Spinal cord (tissue), 10 donors: ENCODE measurements around the gene SNRNP200. TPM values are rescaled to one million over a fixed set of nuclear protein-coding genes. Genes with fewer than 3 reads are reported as not detected.

ENCODE experiments used
- DNase-seq, 6 donors: peaks; one replicate each; pipeline versions ENCODE4 v3.0.0 to v3.0.0-alpha.2; 2013 to 2015; ENCODE audit warnings: low spot score in 6 of 6, low read depth in 4 of 6
- H3K27ac ChIP-seq: one replicate; pipeline ENCODE4 v1.5.1; 2013; ENCODE audit warnings: low read depth, low read length, control low read depth
- H3K27me3 ChIP-seq: one replicate; pipeline ENCODE4 v1.6.1; 2013; ENCODE audit warnings: low read length; ENCODE audit not compliant: control insufficient read depth, insufficient read depth
- H3K36me3 ChIP-seq: one replicate; pipeline ENCODE4 v1.6.1; 2013; ENCODE audit warnings: low read length; ENCODE audit not compliant: control insufficient read depth, insufficient read depth
- H3K4me1 ChIP-seq: one replicate; pipeline ENCODE4 v1.6.1; 2013; ENCODE audit warnings: low read length; ENCODE audit not compliant: control insufficient read depth, insufficient read depth
- H3K4me3 ChIP-seq: one replicate; pipeline ENCODE4 v1.5.1; 2013; ENCODE audit warnings: low read depth, low read length, control low read depth
- H3K9me3 ChIP-seq: one replicate; pipeline ENCODE4 v1.6.1; 2013; ENCODE audit warnings: low read length; ENCODE audit not compliant: control insufficient read depth, insufficient read depth
- WGBS: methylation state at CpG from one replicate; pipeline ENCODE4 v1.1.5; 2013; ENCODE audit warnings: missing lambda C conversion rate; ENCODE audit not compliant: insufficient coverage; 5-methylcytosine and 5-hydroxymethylcytosine counted together
- polyA plus RNA-seq, 2 donors: library from polyadenylated mRNA; unstranded; fragments of 120-200 nt; gene quantifications; one replicate each; pipeline ENCODE4 v1.2.1, GENCODE V29; 2013; ENCODE audit not compliant: insufficient read length in 2 of 2
- total RNA-seq, 2 donors: library from RNA; depleted of rRNA in 1 of 2; stranded (reverse); fragments of 120-200 nt in 1 of 2; fragments of >200 nt in 1 of 2; gene quantifications; one replicate each; pipeline versions ENCODE4 v1.2.3 to v1.2.4, GENCODE V29; 2013 to 2014
- donor health status: healthy.

The SNRNP200 gene
- total and polyA plus RNA-seq, 4 donors: 63.5 to 166 (median 113) TPM

DNA sequence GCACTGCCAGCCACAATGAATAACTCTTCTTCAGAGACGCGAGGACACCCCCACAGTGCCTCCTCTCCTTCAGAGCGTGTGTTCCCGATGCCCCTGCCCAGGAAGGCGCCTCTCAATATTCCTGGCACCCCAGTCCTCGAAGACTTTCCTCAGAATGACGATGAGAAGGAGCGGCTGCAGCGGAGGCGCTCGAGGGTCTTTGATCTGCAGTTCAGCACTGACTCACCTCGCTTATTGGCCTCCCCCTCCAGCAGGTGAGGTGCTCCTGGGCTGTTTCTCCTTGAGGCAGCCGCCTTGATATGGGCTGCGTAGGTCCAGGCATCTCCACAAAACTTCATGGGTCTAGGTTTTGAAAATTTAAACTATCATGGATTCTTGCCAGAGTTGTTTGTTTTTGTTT lies 36.3 kb upstream of the SNRNP200 start:
- H3K27me3 ChIP-seq: no peaks in the 10 kb centered on the region
- DNase-seq: no peak
- no peaks in the 10 kb centered on the region for H3K9me3 ChIP-seq
- no peak overlapping the region for H3K27ac ChIP-seq
- 93% methylated on average over 12 of the region's 14 CpGs for WGBS
- no peaks in the 10 kb centered on the region for H3K4me1 ChIP-seq
- peaks cover 5% of the 10 kb centered on the region for H3K36me3 ChIP-seq
- H3K4me3 ChIP-seq: no peak overlapping the region

- 92% methylated on average over 5 of the region's 9 CpGs for WGBS
- H3K36me3 ChIP-seq: peaks cover 5% of the 10 kb centered on the region
- H3K9me3 ChIP-seq: no peaks in the 10 kb centered on the region
- H3K4me1 ChIP-seq: peaks cover 3% of the 10 kb centered on the region
- no peak overlapping the region for H3K27ac ChIP-seq
- DNase-seq: no peak
- H3K4me3 ChIP-seq: no peak overlapping the region
- no peaks in the 10 kb centered on the region for H3K27me3 ChIP-seq
Observed at GRCh38 chr2:96340493-96341414, 35.4 kb upstream of the SNRNP200 start.

- peaks cover 3% of the 10 kb centered on the region for H3K36me3 ChIP-seq
- H3K4me3 ChIP-seq: no peak overlapping the region
- no peaks in the 10 kb centered on the region for H3K27me3 ChIP-seq
- no peak for DNase-seq
- H3K27ac ChIP-seq: no peak overlapping the region
- H3K4me1 ChIP-seq: peaks cover 10% of the 10 kb centered on the region
- 96% methylated on average over 3 of the region's 3 CpGs for WGBS
- H3K9me3 ChIP-seq: no peaks in the 10 kb centered on the region
Observed at GRCh38 chr2:96336873-96337272, 31.5 kb upstream of the SNRNP200 start.

- Histone ChIP-seq H3K4me1 (peaks cover 10% of the 10 kb centered on the region), H3K36me3 (peaks cover 3% of the 10 kb centered on the region), H3K4me3 (peak overlapping the region; percentile 93), H3K9me3 (no peaks in the 10 kb centered on the region), H3K27me3 (no peaks in the 10 kb centered on the region), H3K27ac (peak overlapping the region; percentile 40)
- 4% methylated on average over 9 of the region's 15 CpGs for WGBS
- no peak for DNase-seq
Observed at GRCh38 chr2:96336104-96336775, 30.9 kb upstream of the SNRNP200 start.

GRCh38 chr2:96333708-96334107 lies 28.4 kb upstream of the SNRNP200 start:
- no peak for DNase-seq
- Histone ChIP-seq H3K36me3 (peaks cover 3% of the 10 kb centered on the region), H3K4me3 (no peak overlapping the region), H3K27me3 (no peaks in the 10 kb centered on the region), H3K27ac (no peak overlapping the region), H3K9me3 (no peaks in the 10 kb centered on the region), H3K4me1 (peaks cover 10% of the 10 kb centered on the region)
- WGBS: 90% methylated on average over 3 of the region's 3 CpGs

DNA sequence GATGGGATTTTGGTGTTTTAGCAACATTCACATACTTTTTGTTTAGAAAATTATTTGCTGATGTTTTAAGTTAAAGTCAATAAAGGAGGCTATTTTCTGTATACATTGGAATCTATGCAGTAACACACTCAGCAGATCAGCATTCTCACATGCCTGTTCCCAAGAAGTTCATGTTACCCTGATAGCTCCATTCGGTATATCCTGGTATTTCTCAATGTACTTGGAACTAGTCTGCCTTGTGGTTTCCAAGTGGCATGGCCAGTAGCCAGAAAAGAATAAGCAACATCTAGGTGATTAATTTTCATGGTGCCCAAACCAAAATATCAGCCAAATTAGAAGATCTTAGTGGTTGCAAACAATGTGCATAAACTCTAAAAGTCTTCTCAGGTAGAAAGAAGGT lies 25.1 kb upstream of the SNRNP200 start:
- no peak overlapping the region for H3K27ac ChIP-seq
- H3K27me3 ChIP-seq: peaks cover 8% of the 10 kb centered on the region
- peaks cover 15% of the 10 kb centered on the region for H3K4me1 ChIP-seq
- no peaks in the 10 kb centered on the region for H3K9me3 ChIP-seq
- no peak for DNase-seq
- no CpG with 5 or more reads among the region's 1 CpG for WGBS
- no peak overlapping the region for H3K4me3 ChIP-seq
- H3K36me3 ChIP-seq: peaks cover 3% of the 10 kb centered on the region

GRCh38 chr2:96329874-96330273 lies 24.5 kb upstream of the SNRNP200 start:
- H3K9me3 ChIP-seq: no peaks in the 10 kb centered on the region
- H3K36me3 ChIP-seq: peaks cover 3% of the 10 kb centered on the region
- 100% methylated on average over 5 of the region's 6 CpGs for WGBS
- no peak overlapping the region for H3K27ac ChIP-seq
- peaks cover 16% of the 10 kb centered on the region for H3K4me1 ChIP-seq
- no peak for DNase-seq
- H3K27me3 ChIP-seq: peaks cover 10% of the 10 kb centered on the region
- no peak overlapping the region for H3K4me3 ChIP-seq

GRCh38 chr2:96329456-96329855 lies 24.1 kb upstream of the SNRNP200 start:
- DNase-seq: peak in 1 of 6 donors; percentile 23
- no CpG with 5 or more reads among the region's 1 CpG for WGBS
- H3K27ac ChIP-seq: no peak overlapping the region
- H3K4me1 ChIP-seq: peaks cover 17% of the 10 kb centered on the region
- no peaks in the 10 kb centered on the region for H3K9me3 ChIP-seq
- H3K4me3 ChIP-seq: no peak overlapping the region
- H3K36me3 ChIP-seq: peaks cover 3% of the 10 kb centered on the region
- peaks cover 14% of the 10 kb centered on the region for H3K27me3 ChIP-seq

GRCh38 chr2:96326990-96327820 lies 21.9 kb upstream of the SNRNP200 start:
- H3K27me3 ChIP-seq: peaks cover 31% of the 10 kb centered on the region
- H3K9me3 ChIP-seq: no peaks in the 10 kb centered on the region
- no peak overlapping the region for H3K4me3 ChIP-seq
- DNase-seq: no peak
- no peaks in the 10 kb centered on the region for H3K36me3 ChIP-seq
- no peak overlapping the region for H3K27ac ChIP-seq
- WGBS: 93% methylated on average over 16 of the region's 21 CpGs
- H3K4me1 ChIP-seq: peaks cover 16% of the 10 kb centered on the region
